Hair follicle dermal papilla cell (primary cell): Measurements from ENCODE around the gene CERS2. TPM values are rescaled to one million over a fixed set of nuclear protein-coding genes. Genes with fewer than 3 reads are reported as not detected.

ENCODE experiments used
- small RNA-seq: library from RNA; depleted of rRNA; stranded (forward); fragments of <200 nt; gene quantifications from one replicate; pipeline ENCODE3, GENCODE V24; 2012
- total RNA-seq: library from RNA; depleted of rRNA; stranded (reverse); fragments of >200 nt; gene quantifications from 2 replicates; pipeline ENCODE4 v1.2.3, GENCODE V29; 2012

The CERS2 gene
- 131 and 147 TPM in 2 replicates for total RNA-seq

DNA sequence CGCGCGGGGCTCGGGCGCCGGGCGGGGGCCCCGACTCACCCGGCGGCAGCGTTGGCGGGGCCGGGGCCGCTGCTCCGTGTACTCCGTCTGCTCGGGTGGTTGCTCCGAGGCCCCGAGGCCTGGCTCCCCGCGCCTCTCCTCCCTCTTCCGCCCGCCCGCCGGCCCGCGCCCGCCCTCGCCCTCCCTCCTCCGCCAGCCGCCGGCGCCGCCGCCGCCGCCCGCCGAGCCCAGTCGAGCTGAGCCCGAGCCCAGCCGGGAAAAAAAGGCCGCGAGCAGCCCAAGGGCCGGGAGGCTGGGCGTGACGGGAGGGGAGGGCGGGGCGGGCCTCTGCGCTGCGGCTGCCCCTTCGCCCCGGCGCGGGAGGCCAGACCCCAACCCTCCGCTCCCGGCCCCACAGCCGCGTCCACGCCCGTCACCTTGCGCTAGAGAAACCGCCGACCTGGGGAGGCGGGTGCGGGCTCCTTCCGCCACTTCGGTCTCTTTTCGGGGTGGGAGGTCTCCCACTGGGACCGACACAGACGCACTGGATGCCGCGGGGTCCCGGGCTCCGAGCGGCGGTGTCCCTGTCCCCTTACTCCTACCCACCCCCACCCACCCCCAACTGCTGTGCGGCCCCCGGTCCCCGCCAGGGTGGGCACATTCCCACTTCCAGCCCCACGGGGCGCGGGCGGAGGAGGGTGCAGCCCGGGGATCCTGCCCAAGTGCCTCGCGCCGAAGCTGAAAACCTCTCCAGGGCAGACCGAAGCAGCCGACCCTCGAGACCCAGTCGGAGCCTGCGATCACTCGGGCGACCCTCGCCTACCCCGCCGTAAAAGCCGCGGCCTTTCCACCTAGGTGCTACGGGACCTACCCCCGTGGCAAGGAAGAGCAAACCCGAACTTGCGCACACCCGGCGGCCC is at the start of gene CERS2:
Gene CERS2 (minus strand): TSS at position 256 of the 899 bp plus-strand sequence. CDS start 5,745 bp downstream, outside the sequence.

DNA sequence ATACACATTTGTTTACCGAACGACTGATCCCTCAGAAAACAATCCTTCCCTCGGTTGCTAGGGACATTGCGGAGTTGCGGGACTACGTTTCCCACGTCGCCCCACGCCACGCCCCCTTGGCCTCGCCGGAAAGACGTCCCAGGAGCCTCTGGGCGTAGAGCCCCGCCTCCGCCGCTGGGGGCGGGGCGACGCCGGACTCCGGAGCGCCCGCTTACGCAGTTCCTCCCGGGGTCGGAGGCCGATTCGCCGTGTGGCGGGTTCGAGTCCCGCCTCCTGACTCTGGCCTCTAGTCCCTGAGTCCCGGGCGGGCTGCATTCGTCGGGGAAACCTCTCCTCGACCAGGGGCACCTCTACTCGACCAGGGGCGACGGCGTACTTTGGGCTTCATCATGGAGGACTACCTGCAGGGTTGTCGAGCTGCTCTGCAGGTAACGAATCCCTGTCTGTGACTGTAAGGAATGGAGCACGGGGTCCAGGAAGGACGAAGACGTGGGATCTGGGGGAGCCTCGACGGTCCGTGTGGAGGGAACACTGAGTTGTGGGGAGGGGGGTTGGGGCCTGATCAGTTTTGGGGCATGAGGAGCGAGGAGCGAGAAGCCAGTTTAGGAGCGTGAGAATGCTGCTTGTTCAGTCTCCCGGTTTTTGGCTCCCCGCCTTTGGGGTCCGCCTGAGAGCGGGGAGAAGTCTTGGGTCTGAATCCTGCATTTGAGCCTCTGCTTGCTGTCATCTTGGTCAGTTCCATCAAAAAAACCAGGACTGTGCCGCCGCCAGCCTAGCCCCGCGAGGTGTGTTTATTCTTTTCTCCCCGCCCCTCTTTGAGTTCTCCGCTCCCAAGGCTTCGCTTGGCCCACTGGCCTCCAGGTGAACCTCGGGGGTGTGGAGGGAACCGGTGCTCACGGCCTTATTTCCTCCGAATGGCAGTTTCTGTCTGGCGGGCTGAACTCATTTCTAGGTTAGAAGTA is 33.9 kb upstream of the CERS2 start, which contains the start of gene PRUNE1:
Gene PRUNE1 (plus strand): TSS at position 206 of the 962 bp plus-strand sequence. CDS start 184 bp downstream, at position 390.

GRCh38 chr1:151006327-151007052 is 31.9 kb upstream of the CERS2 start, which contains the start of gene MINDY1:
Gene MINDY1, minus strand, starts transcription at chr1:151006902. Its CDS starts 4,285 bp downstream, at chr1:151002617.

DNA sequence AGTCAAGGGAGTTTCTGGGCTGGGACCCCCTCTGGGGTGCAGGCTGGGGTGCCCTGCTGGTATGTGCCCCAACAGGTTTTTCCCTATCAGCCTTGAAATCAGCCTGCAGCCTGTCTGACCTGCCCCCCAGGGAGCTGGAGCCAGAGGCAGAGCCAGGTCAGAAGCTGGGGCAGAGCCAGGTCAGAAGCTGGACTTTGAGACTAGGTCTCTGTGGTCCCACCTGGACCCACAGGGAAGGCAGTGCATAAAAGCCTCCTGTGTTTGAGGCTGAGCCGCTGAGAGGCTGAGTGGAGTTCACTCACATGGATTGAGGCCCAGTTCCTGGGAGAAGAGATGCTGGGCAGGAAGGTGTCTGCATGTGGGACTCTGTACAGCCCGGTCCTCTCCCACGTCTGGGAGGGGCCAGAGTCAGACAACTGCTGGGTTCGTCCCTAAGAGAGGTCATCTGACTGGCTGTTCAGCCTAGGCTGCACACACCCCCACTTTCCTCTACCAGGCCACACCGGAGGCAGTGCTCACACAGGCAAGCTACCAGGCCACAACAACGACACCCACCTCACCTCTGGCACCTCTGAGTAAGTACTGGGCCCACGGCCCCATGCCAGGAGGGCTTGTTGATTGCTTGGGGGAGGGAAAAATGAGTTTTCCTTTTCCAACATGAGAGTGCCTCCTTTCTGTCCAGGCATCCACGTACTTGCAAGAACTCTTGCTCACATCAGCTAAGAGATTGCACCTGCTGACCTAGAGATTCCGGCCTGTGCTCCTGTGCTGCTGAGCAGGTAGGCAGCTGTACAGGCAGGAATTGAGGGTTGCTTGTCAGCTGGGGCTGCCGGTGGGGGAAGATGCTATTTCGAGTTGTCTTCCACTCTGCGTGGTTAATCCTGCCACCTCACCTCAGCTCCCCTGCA is 7.4 kb upstream of the CERS2 start, which contains the start of gene ANXA9:
Gene ANXA9 (plus strand): TSS at position 488 of the 908 bp plus-strand sequence. CDS start 814 bp downstream, outside the sequence.

GRCh38 chr1:150926097-150926741 is 48.4 kb downstream of the CERS2 start, which contains the start of gene SETDB1:
Gene SETDB1, plus strand, starts transcription at chr1:150926363. Its CDS starts 1,352 bp downstream, at chr1:150927715.

Small RNA genes within 50 kb of the gene (small RNA-seq; reads per million reads assigned to genes)
- gene RNU6-884P, result not detected

Other genes starting within 250 kb of the CERS2 start
- 4.7 and 9.4 TPM in 2 replicates for gene CTSS, start 209.1 kb downstream of the CERS2 start, total RNA-seq
- gene CTSK, start 166.6 kb downstream of the CERS2 start, total RNA-seq, result 383 and 515 TPM in 2 replicates
- 50.8 and 68.0 TPM in 2 replicates for gene ARNT, start 98.2 kb downstream of the CERS2 start, total RNA-seq
- not detected in 2 replicates for gene CTXND2, start 87.7 kb downstream of the CERS2 start, total RNA-seq
- 40.8 and 49.3 TPM in 2 replicates for gene SETDB1, start 48.5 kb downstream of the CERS2 start, total RNA-seq
- 0.16 TPM in 1 of 2 replicates, not detected in the other for gene ANXA9, start 7.5 kb upstream of the CERS2 start, total RNA-seq
- 20.4 and 21.1 TPM in 2 replicates for gene MINDY1, start 32.1 kb upstream of the CERS2 start, total RNA-seq
- 9.1 and 10.4 TPM in 2 replicates for gene PRUNE1, start 33.6 kb upstream of the CERS2 start, total RNA-seq
- under 0.01 and 0.12 TPM in 2 replicates for gene BNIPL, start 61.8 kb upstream of the CERS2 start, total RNA-seq
- 3.6 and 5.0 TPM in 2 replicates for gene C1orf56, start 72.9 kb upstream of the CERS2 start, total RNA-seq
- 62.1 and 64.6 TPM in 2 replicates for gene CDC42SE1, start 84.8 kb upstream of the CERS2 start, total RNA-seq
- 2.3 and 2.8 TPM in 2 replicates for gene MLLT11, start 85.6 kb upstream of the CERS2 start, total RNA-seq
- 18.8 and 19.3 TPM in 2 replicates for gene GABPB2, start 95.9 kb upstream of the CERS2 start, total RNA-seq
- gene SEMA6C, start 171.8 kb upstream of the CERS2 start, total RNA-seq, result 5.4 and 5.5 TPM in 2 replicates
- not detected in 2 replicates for gene TNFAIP8L2, start 181.8 kb upstream of the CERS2 start, total RNA-seq
- 7.0 and 8.7 TPM in 2 replicates for gene LYSMD1, start 191.1 kb upstream of the CERS2 start, total RNA-seq
- gene SCNM1, start 191.3 kb upstream of the CERS2 start, total RNA-seq, result 22.2 and 29.0 TPM in 2 replicates
- gene TMOD4, start 201.1 kb upstream of the CERS2 start, total RNA-seq, result 0.81 and 1.6 TPM in 2 replicates
- gene VPS72, start 215.4 kb upstream of the CERS2 start, total RNA-seq, result 42.8 and 45.5 TPM in 2 replicates
- gene PIP5K1A, start 223.7 kb upstream of the CERS2 start, total RNA-seq, result 117 and 146 TPM in 2 replicates